Activated T-helper 9 cell treated with anti-CD3 and anti-CD28 coated beads, Interleukin-2, amount 50 U/mL, for 16 hours (primary cell): ENCODE data around the gene NR2F1.

ENCODE experiments used
- DNase-seq: peaks from one replicate; pipeline ENCODE4 v3.0.0-alpha.2; 2020; ENCODE audit warnings: low read depth

Gene NR2F1

GRCh38 chr5:93591323-93591945 is 8.4 kb downstream of the NR2F1 start:
- DNase-seq = no peak

- no peak for DNase-seq
Measured at GRCh38 chr5:93592883-93593282, 9.9 kb downstream of the NR2F1 start.

GRCh38 chr5:93593476-93594131 is 10.6 kb downstream of the NR2F1 start:
- DNase-seq = no peak

- DNase-seq = no peak
Measured at GRCh38 chr5:93594591-93595419, 11.8 kb downstream of the NR2F1 start.

- DNase-seq = no peak
Measured at GRCh38 chr5:93595420-93596147, 12.6 kb downstream of the NR2F1 start.

GRCh38 chr5:93596310-93596675 is 13.3 kb downstream of the NR2F1 start:
- no peak for DNase-seq

GRCh38 chr5:93596676-93597490 is 13.9 kb downstream of the NR2F1 start:
- DNase-seq = no peak

- DNase-seq = no peak
Measured at GRCh38 chr5:93598091-93599000, 15.3 kb downstream of the NR2F1 start.

GRCh38 chr5:93599001-93599379 is 16.0 kb downstream of the NR2F1 start:
- DNase-seq = no peak

- DNase-seq = no peak
Measured at GRCh38 chr5:93599399-93600120, 16.5 kb downstream of the NR2F1 start.

GRCh38 chr5:93600409-93601070 is 17.5 kb downstream of the NR2F1 start:
- DNase-seq = no peak

- DNase-seq = no peak
Measured at GRCh38 chr5:93601071-93601801, 18.2 kb downstream of the NR2F1 start.

GRCh38 chr5:93601802-93602155 is 18.8 kb downstream of the NR2F1 start:
- DNase-seq = no peak

- DNase-seq = no peak
Measured at GRCh38 chr5:93602241-93603077, 19.4 kb downstream of the NR2F1 start.

- no peak for DNase-seq
Measured at GRCh38 chr5:93603078-93603792, 20.2 kb downstream of the NR2F1 start.

- DNase-seq = no peak
Measured at GRCh38 chr5:93603793-93604643, 21.0 kb downstream of the NR2F1 start.
